ENCODE data around the gene NAXE.

DNA sequence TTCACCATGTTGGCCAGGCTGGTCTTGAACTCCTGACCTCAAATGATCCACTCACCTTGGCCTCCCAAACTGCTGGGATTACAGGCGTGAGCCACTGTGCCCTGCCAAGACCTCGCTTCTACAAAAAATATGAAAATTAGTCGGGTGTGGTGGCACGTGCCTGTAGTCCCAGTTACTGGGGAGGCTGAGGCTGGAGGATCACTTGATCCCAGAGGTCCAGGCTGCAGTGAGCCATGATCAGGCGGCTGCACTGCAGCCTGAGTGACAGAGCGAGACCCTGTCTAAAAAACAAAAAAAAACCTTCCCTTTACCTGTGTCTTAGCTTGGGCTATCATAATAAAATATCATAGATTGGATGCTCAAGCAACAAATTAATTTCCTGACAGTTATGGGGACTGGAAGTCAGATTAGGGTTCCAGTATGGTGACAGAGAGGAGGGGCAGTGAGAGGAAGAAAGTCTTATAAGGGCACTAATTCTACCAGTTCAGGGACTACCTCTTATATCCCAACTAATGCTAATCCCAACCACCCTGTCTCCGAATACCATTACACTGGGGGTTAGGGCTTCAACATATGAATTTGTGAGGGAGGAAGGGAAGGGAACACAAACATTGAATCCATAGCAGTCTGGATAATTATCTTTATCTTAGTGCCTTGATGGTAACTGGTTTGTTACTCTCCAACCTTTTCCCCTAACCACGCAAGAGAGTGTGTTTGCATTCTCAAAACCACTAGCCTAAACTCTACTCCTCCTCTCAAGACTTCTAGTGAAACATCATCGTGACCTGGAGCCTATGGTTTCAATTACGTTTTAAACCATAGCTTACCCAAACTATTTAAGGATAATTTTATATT, 1.0 kb upstream of the NAXE start:
- TF ChIP-seq, protein P1, sequence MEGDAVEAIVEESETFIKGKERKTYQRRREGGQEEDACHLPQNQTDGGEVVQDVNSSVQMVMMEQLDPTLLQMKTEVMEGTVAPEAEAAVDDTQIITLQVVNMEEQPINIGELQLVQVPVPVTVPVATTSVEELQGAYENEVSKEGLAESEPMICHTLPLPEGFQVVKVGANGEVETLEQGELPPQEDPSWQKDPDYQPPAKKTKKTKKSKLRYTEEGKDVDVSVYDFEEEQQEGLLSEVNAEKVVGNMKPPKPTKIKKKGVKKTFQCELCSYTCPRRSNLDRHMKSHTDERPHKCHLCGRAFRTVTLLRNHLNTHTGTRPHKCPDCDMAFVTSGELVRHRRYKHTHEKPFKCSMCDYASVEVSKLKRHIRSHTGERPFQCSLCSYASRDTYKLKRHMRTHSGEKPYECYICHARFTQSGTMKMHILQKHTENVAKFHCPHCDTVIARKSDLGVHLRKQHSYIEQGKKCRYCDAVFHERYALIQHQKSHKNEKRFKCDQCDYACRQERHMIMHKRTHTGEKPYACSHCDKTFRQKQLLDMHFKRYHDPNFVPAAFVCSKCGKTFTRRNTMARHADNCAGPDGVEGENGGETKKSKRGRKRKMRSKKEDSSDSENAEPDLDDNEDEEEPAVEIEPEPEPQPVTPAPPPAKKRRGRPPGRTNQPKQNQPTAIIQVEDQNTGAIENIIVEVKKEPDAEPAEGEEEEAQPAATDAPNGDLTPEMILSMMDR (IDR thresholded peaks at IDR 0.05) = no peak
- no peak for TF ChIP-seq POLR2A (IDR thresholded peaks at IDR 0.05)
